ENCODE measurements around the gene SLF1.

DNA sequence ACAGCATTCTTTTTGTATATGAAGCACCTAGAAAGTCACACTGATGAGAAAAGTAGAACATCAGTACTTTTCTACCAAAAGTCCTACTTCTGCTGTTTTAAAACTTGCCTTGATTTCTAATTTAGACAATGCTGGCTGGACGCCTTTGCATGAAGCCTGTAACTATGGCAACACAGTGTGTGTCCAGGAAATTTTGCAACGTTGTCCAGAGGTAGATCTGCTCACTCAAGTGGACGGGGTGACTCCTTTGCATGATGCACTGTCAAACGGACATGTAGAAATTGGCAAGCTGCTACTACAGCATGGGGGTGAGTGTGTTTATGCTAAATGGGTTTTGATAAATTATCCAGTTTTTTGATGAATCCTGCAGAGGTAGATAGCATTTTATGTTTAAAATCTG, 73.5 kb downstream of the SLF1 start:
- TF ChIP-seq POLR2A (IDR thresholded peaks at IDR 0.05), result no peak
- TF ChIP-seq, protein P1, sequence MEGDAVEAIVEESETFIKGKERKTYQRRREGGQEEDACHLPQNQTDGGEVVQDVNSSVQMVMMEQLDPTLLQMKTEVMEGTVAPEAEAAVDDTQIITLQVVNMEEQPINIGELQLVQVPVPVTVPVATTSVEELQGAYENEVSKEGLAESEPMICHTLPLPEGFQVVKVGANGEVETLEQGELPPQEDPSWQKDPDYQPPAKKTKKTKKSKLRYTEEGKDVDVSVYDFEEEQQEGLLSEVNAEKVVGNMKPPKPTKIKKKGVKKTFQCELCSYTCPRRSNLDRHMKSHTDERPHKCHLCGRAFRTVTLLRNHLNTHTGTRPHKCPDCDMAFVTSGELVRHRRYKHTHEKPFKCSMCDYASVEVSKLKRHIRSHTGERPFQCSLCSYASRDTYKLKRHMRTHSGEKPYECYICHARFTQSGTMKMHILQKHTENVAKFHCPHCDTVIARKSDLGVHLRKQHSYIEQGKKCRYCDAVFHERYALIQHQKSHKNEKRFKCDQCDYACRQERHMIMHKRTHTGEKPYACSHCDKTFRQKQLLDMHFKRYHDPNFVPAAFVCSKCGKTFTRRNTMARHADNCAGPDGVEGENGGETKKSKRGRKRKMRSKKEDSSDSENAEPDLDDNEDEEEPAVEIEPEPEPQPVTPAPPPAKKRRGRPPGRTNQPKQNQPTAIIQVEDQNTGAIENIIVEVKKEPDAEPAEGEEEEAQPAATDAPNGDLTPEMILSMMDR (IDR thresholded peaks at IDR 0.05), result no peak
